ENCODE measurements around the gene STRIT1. TPM values are rescaled to one million over a fixed set of nuclear protein-coding genes. Genes with fewer than 3 reads are reported as not detected.
"Not testable (repeated sequence)": the region's sequence is repeated elsewhere in the genome, so short reads cannot be mapped to it uniquely, and the experiment has no call there.

The STRIT1 gene
- total RNA-seq, 1 donor from 2014 or later, result not detected

DNA sequence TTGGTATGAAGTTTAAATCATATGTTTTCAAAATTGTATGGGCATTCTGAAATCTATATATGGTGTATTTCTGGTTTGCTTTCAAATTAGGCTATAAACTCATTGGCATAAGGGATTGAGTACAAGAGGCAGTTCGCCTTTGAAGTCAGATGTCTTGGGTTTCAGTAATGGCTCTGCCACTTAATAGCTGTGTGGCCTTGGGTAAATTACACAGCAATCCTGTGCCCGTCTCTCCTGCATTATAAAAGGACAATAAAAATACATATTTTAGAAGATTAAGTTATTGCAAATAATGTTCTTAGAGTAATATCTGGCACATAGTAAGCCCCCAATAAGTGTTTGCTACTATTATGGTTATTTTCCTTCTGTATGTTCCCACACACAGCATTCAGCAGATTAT lies 20.4 kb upstream of the STRIT1 start:
- intact Hi-C loops (cut with micrococcal nuclease), result no loop called here

DNA sequence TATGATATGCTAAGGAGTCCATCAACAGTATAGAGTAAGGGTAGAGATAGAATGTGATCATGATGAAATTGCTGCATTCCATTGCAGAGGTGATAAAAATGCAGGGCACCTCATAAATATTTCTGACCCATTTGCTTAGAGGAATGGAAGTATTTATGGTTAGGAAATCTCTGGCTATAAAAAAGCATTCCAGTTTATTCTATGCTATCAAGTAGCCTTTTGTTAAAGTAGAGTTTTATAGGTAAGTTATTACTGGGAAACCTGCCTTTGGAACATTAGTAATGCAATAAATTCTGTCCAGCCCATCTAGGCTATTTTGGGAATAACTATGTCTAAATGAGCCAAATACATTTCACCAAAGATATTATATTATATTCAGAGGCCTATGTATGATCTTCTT lies 19.8 kb upstream of the STRIT1 start:
- intact Hi-C loops (cut with micrococcal nuclease), result no loop called here

DNA sequence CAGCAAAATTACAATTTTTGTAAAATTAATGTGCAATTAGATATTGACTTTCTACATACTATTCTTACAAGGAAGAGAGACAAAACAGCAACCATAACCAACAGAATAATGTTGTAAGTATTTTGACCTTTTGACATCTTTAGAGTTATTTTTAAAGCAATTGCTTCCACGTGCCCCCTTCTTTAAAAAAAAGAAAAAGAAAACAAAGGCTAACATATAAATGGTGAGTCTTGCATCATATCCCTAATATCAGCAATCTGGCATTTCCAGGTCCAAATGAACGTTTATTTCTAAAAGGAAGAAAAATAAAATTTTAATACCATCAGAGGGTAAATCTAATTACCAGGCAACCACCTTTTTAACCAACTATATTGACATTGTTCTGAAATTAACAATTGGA lies 19.3 kb upstream of the STRIT1 start:
- intact Hi-C loops (cut with micrococcal nuclease), result no loop called here

DNA sequence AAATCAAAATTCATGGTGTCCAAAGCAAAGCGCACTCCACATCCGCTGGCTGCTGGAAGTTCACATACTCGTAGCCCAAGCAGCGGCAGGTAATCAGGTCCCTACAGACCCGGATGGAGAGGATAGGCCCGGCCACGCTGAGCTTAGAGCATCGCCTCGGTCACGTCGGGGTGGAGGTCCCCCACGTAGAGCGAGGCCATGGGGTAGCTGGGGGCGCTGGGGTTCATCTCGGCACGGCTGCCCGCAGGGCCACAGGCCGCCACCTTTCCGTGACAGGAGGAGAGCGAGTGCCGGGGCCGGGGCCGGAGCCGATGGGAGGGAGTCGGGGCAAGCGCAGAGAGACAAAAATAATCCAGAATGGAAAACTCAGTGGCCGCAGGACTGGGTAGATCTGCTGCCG lies 16.1 kb upstream of the STRIT1 start:
- intact Hi-C loops (cut with micrococcal nuclease), result no loop called here

DNA sequence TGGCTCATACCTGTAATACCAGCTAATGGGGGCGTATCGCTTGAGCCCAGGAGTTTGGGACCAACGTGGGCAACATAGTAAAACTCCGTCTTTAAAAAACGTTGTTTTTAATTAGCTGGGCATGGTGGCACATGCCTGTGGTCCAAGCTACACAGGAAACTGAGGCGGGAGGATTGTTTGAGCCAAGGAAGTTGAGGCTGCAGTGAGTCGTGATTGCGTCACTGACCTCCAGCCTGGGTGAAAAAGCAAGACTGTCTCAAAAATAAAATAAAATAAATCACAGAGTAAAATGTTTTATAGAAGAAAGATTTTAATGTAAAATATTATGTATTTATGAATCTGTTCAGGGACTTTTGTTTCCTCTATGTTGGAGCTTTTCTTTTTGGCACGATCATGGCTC lies 15.3 kb upstream of the STRIT1 start:
- intact Hi-C loops (cut with micrococcal nuclease), result no loop called here

DNA sequence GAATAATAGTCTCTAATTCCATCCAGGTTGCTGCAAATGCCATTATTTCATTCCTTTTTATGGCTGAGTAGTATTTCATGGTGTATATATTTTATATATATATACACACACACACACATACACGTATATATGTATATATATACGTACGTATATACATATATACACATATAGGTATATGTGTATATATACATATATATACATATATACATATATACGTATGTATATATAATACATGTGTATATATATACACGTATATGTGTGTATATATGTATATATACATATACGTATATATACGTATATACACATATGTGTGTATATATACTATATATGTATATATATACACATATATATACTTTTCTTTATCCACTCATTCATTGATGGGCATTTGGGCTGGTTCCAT lies 13.7 kb upstream of the STRIT1 start:
- intact Hi-C loops (cut with micrococcal nuclease), result no loop called here

DNA sequence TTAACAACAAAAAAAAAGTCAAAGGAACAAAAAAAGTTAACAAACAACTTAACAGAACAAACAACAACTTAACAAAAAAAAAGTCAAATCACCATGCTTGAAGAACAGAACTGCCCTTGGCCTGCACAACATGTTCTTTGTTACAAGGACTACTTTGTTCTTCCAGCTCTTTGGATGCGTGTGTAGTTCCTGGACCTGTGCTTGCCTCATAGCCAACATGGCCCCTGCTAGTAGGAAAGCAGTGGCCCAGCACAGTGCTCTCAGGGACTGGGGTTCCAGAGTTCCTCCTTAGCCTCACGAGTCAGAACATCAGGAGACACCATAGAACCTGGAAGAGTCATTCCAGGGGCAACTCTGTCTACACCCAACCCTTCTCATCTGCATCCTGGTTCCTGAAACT lies 10.9 kb upstream of the STRIT1 start:
- intact Hi-C loops (cut with micrococcal nuclease), result no loop called here

DNA sequence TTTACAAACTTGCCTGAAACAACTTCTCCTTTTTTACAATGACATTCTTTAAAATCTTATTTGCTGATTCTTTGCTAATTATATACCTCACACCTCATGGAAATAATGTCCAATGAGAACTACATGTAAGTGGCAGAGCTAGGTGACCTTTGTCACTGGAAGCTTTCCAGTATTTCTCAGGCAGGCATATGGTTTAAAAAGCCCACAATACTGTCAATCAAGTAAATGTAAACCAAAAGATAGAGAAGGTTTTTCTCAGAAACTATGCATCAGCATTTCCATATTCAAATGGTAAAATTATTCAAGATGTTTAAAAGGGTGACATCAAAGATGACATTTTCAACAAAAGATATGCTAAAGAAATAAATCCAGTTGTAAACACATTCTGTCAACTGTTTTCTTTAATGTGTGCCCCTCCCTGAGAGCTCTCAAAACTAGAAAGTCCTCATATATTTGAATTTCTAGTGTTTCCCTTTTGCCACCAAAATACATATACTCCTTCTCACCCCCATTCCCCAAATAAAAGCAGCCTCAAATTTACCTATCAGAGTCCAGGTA lies 10.1 kb upstream of the STRIT1 start:
- intact Hi-C loops (cut with micrococcal nuclease), result no loop called here

DNA sequence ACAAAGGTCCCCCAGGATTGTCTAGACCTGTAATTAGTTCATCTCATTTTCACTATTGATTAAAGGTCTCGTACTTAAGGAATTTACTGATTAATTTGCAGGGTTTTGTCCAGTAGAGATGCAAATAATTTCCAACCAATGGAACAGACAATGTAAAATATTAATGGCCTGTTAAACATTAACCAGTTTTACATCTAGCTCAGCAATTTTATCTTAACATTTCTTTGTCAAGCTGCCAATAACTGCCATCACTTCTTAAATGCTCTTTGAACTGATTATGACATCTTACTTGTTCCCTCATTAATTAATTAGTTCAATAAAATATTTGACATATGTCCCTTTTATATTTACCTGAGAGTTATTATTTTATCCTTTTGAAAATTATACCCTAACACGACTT lies 9.4 kb upstream of the STRIT1 start:
- intact Hi-C loops (cut with micrococcal nuclease), result no loop called here

DNA sequence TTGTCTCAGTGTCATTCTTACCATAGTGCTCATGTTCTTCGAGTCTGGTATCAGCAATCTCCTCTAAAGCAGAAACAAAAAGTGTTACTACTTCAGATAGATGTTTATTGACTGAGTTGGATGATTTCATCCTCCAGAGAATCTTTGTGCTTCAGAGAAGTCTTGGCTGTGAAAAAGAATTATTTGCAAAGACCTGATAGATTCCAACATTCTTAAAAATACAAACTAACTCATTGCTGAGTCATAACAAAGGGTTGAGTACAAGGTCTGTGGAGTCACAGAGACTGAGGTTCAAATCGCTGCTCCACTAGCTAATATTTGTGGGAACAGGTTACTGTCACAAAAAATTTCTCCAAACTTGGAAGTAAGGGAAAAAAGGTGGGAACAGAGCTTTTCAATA lies 9.0 kb upstream of the STRIT1 start:
- intact Hi-C loops (cut with micrococcal nuclease), result no loop called here

DNA sequence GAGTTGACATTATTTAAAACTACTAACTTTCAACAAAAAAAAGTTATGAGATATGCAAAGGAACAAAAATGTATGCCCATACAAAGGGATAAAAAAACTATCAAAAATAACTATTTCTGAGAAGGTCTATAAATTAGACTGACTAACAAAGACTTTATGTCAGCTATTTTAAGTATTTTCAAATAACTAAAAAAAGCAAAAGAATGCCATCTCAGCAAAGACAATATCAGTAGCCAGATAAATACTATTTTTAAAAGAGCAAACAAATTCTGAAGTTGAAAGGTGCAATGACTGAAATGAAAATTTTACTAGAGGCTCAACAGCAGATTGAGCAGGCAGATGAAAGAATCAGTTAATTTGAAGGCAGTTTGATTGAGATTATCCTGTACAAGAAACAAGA lies 3.6 kb upstream of the STRIT1 start:
- intact Hi-C loops (cut with micrococcal nuclease), result no loop called here

DNA sequence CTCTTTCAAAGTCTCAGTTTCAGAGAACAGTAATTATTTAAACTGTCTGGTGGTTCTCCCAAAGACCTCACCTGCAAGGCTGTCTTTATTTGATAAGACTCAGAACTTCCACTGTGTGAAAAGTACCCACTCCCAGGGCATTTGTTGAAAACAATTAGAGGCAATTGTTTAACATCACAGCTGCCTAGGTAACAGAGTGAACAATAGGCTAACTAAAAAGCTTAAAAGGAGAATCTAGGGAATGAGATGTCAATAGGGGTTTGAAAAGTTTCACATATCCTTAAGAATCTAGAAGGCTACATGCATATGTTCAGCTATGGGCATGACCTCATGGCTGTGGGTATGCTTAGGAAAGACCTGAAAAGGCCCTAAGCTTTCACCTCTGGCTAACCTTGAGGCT lies 2.9 kb upstream of the STRIT1 start:
- intact Hi-C loops (cut with micrococcal nuclease), result no loop called here

DNA sequence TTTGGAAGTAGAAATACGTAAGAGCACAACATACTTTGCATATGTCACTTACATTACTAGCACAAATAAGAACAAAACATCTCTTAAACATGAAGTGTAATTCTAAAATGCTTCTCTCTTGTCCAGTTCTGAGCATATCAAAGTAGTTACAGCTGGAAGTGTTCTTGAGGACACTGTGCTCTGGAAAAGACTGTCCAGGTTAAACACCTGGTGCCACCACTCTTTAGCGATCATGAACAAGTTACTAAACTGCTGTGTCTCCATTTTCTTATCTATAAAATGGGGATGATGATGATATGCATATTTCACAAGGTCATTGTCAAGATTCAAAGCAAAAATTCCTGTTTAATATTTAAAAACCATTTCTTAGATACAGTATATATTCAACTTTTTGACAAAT lies 790 bp downstream of the STRIT1 start:
- intact Hi-C loops (cut with micrococcal nuclease), result no loop called here

DNA sequence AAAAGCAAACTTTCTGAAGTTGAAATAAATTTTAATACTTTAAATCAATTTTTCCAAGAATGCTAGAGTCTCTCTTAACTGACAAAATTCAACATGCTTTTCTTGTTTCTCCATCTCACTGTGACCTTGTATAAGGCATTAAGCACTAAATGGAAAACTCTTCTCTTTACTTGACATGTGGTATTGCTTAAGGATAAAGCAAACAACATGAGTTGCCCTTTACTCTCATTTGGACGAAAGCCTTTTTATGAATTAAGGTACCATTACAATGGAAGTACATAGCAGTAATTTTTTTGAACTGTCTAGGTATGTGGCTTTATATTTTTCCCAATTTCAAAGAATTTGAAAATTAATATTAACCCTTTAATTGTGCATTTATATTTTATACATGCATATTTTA lies 1.4 kb downstream of the STRIT1 start:
- intact Hi-C loops (cut with micrococcal nuclease), result no loop called here

DNA sequence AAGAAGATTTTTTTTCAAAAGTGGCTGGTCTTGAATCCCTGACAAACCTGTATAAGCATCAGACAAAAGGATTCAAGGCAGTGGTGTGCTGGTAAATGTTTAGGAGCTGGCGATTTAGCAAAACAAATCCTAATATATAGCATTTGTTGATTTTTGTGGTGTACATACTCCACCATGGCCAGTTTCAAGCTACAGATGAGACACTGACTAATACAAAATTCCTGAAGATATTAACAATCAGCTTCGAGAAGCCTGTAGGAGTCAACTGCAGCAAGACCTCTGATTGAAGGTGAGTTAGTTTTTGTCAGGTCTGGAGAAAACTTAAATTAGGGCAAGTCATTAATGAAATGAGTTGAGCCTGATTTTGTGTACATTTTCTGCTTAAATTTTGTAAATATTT lies 6.7 kb downstream of the STRIT1 start:
- intact Hi-C loops (cut with micrococcal nuclease), result no loop called here

DNA sequence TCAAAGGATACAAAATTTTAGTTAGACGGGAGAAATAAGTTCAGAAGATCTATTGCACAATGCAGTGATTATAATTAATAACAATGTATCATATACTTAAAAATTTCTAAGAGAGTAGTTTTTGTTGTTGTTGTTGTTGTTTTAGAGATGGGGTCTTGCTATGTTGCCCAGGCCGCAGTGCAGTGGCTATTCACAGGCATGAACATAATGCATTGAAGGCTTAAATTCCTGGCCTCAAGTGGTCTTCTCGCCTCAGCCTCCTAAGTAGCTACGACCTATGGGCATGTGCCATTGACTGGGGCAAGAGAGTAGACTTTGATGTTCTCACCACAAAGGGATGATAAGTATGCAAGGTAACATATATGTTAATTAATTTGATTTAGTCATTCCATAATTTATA lies 7.5 kb downstream of the STRIT1 start:
- intact Hi-C loops (cut with micrococcal nuclease), result no loop called here

DNA sequence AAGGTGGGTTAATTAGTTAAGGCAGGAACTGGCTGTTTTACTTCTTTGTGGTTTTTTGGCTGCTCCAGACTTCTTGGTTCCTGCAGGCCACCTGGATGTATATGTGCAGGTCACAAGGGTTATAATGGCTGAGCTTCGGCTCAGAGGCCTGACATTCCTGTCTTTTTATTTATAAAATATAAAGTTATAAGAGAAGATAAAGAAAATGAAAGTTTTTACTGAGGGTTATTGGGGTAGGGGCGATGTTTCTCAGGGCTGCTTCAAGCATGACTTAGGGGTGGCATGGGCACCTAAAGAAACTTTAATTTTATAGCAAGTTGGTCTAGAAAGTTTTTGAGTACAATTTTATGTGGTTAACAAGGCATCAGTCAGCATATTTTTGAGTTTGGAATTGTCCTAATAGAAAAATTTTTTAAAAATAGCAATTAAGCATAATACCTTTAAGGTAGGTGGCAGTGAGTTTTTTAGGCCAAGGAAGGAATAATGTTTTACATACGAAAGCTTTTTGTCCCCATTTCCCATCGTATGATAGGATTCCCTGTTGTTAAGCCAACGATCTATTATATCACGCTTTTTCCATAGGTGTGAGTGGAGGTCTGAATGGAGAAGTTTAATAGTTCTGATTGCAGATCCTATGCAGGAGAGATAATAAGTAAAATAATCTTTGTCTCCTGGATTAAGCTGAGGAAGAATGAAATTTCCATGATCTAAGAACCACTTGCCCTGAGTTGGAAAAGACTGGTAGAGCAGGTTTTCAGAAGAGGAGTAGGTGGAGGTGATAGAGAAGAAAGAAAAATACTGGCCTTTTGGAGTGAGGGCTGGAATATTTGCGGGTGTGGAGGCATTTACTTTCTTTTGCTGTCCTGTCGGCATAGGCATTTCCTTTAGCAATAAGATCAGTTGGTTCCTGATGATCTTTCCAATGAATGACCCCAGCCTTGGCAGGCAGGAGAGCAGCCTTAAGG lies 10.1 kb downstream of the STRIT1 start:
- intact Hi-C loops (cut with micrococcal nuclease), result no loop called here

DNA sequence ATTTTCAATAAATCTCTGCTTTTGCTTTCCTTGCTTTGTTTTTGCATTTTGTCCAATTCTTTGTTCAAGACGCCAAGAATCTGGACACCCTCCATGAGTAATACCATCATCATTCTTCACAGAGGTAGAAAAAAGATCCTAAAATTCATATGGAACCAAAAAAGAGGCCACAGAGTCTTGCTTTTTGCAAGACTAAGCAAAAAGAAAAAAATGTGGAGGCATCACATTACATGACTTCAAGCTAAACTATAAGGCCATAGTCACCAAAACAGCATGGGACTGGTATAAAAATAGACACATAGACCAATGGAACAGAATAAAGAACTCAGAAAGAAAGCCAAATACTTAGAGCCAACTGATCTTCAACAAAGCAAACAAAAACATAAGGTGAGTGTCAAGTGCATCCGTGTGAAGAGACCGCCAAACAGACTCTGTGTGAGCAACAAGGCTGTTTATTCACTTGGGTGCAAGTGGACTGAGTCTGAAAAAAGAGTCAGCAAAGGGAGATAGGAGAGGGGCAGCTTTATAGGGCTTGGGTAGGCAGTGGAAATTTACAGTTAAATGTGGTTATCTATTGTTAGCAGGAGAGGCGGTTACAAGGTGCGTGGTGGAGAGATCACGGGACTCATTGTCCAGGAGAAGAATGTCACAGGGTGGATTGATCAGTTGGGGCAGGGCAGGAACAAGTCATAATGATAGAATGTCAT lies 10.9 kb downstream of the STRIT1 start:
- intact Hi-C loops (cut with micrococcal nuclease), result no loop called here

DNA sequence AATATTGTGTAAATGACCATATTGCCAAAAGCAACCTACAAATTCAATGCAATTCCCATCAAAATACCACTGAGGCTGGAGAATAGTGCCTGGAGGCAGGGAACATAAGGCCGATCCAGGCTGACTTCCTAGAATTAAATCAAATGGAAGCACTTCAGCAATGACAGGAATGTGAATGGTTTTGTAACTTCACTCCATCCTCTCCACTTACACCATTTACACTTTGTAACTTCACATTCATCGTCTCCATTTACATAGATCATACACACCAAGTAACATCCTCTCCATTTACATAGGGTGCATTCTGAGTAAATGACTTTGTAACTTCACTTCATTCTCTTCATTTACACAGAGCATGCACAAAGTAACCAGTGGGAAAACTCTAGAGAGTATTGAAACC lies 11.6 kb downstream of the STRIT1 start:
- intact Hi-C loops (cut with micrococcal nuclease), result no loop called here

DNA sequence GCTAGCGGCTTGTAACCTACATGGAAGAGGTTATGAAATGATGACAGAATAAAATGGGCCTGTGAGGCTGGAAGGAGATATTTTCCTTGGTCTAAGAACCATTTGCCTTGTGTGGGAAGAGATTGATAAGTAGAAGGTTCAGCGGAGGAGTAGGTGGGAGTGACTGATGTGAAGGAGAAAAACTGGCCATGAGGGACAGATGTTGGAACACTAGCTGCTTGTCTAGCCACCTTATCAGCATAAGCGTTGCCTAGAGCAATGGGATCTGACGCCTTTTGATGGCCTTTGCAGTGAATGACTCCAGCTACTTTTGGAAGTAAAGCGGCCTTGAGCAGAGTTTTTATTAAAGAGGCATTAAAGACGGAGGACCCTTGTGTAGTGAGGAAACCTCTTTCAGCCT lies 17.4 kb downstream of the STRIT1 start:
- intact Hi-C loops (cut with micrococcal nuclease), result not testable (repeated sequence)

DNA sequence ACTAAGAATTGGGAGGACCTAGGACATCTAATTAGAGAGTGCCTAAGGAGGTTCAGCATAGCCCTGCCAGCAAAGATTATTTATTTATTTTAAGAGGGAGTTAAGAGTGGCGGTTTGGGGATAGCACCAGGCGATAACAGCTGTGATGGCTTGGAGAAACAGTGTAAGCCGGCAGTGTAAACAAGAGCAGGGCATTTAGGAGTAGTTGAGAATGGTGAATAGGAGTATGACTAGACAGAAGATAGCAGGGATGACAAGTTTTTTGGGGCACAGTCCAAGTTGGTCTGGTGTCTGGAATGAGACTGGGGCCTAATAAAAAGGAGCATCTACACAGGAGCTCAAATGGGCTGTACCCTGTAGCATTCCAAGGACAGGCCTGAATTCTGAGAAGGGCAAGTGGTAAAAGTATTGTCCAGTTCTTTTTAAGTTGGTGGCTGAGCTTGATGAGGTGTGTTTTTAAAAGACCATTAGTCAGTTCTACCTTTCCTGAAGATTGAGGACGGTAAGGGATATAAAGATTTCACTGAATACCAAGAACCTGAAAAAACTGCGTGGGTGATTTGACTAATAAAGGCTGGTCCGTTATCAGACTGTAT lies 18.2 kb downstream of the STRIT1 start:
- intact Hi-C loops (cut with micrococcal nuclease), result not testable (repeated sequence)

DNA sequence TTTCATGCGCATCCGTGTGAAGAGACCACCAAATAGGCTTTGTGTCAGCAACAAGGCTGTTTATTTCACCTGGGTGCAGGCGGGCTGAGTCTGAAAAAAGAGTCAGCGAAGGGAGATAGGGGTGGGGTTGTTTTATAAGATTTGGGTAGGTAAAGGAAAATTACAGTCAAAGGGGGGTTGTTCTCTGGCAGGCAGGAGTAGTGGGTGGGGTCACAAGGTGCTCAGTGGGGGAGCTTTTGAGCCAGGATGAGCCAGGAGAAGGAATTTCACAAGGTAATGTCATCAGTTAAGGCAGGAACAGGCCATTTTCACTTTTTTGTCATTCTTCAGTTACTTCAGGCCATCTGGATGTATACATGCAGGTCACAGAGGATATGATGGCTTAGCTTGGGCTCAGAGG lies 19.0 kb downstream of the STRIT1 start:
- intact Hi-C loops (cut with micrococcal nuclease), result not testable (repeated sequence)
